Fibroblast of lung (primary cell): ENCODE measurements around the gene TSSC4.

Experiments used
- EZH2 ChIP-seq: IDR thresholded peaks from 2 replicates; pipeline ENCODE4 v1.5.1; 2012; ENCODE audit warnings: low read length, control low read depth, mild to moderate bottlenecking; ENCODE audit errors: missing control alignments
- TF ChIP-seq, protein P1 (sequence below), 2 donors: IDR thresholded peaks in 1 of 2; conservative IDR thresholded peaks in 1 of 2; 1 replicate in 1 of 2; 2 replicates in 1 of 2; pipeline ENCODE4 v1.5.1; 2011 to 2012; ENCODE audit warnings: low read length in 2 of 2, control low read depth in 1 of 2, inconsistent platforms in 1 of 2, low read depth in 1 of 2, mild to moderate bottlenecking in 1 of 2

GRCh38 chr11:2449548-2450320 lies 49.2 kb downstream of the TSSC4 start:
- TF ChIP-seq, protein P1, sequence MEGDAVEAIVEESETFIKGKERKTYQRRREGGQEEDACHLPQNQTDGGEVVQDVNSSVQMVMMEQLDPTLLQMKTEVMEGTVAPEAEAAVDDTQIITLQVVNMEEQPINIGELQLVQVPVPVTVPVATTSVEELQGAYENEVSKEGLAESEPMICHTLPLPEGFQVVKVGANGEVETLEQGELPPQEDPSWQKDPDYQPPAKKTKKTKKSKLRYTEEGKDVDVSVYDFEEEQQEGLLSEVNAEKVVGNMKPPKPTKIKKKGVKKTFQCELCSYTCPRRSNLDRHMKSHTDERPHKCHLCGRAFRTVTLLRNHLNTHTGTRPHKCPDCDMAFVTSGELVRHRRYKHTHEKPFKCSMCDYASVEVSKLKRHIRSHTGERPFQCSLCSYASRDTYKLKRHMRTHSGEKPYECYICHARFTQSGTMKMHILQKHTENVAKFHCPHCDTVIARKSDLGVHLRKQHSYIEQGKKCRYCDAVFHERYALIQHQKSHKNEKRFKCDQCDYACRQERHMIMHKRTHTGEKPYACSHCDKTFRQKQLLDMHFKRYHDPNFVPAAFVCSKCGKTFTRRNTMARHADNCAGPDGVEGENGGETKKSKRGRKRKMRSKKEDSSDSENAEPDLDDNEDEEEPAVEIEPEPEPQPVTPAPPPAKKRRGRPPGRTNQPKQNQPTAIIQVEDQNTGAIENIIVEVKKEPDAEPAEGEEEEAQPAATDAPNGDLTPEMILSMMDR (conservative IDR thresholded peaks at IDR 0.05 in 1 of 2, IDR thresholded peaks at IDR 0.05 in 1 of 2; ENCODE audit: low read depth in 1 of 2, low read length in 2 of 2), result no peak
- no peak for TF ChIP-seq EZH2
